ENCODE data around the gene CDC16. TPM values are rescaled to one million over a fixed set of nuclear protein-coding genes. Genes with fewer than 3 reads are reported as not detected.

The CDC16 gene
- total RNA-seq, 1 experiment from 2014 or later = 61.0 TPM

DNA sequence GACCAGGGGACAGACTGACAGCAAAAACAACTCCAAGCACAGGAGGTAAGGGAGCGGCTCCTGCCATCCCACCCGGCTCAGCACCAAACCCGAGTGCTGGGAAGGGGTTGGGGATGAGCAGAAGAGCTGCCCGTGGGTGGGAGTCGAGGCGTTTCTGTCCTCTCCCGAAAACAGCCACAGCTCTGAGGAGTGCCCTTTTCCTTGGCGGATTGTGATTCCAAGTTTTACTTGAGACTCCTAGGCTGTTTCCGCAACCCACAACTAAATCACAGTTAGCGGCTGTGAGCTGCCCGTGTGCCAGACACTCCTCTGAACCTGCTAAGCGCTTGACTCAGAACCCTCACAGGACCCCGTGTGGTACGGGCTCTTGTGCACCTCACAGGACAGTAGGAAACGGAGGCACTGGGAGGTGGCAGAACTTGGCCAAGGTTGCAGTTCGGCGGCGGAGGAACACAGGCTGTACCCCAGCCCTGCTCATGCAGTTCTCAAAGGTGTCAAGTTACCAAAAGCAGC, 34.2 kb upstream of the CDC16 start:
- no peak for TF ChIP-seq SRF (IDR thresholded peaks at IDR 0.05; ENCODE audit: low read depth)
- TF ChIP-seq FOSL1 (IDR thresholded peaks at IDR 0.05; ENCODE audit: low read depth) = no peak
- TF ChIP-seq, protein P1, sequence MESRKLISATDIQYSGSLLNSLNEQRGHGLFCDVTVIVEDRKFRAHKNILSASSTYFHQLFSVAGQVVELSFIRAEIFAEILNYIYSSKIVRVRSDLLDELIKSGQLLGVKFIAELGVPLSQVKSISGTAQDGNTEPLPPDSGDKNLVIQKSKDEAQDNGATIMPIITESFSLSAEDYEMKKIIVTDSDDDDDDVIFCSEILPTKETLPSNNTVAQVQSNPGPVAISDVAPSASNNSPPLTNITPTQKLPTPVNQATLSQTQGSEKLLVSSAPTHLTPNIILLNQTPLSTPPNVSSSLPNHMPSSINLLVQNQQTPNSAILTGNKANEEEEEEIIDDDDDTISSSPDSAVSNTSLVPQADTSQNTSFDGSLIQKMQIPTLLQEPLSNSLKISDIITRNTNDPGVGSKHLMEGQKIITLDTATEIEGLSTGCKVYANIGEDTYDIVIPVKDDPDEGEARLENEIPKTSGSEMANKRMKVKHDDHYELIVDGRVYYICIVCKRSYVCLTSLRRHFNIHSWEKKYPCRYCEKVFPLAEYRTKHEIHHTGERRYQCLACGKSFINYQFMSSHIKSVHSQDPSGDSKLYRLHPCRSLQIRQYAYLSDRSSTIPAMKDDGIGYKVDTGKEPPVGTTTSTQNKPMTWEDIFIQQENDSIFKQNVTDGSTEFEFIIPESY (IDR thresholded peaks at IDR 0.05; ENCODE audit: extremely low read depth, insufficient replicate concordance, low read length) = no peak
- no peak for TF ChIP-seq ELF1 (IDR thresholded peaks at IDR 0.05; ENCODE audit: borderline replicate concordance, low read depth)
- no peak for TF ChIP-seq EZH2phosphoT487 (IDR thresholded peaks at IDR 0.05; ENCODE audit: borderline replicate concordance)
- no peak for TF ChIP-seq YY1 (IDR thresholded peaks at IDR 0.05; ENCODE audit: extremely low read depth, insufficient replicate concordance, low read depth, low read length)
- no peak for TF ChIP-seq ZNF274 (IDR thresholded peaks at IDR 0.05; ENCODE audit: low read depth, low read length)
- no peak for TF ChIP-seq POLR2AphosphoS5 (IDR thresholded peaks at IDR 0.05; ENCODE audit: low read depth, low read length)
- TF ChIP-seq JUND (IDR thresholded peaks at IDR 0.05) = no peak
- no peak for TF ChIP-seq EZH2 (IDR thresholded peaks at IDR 0.05)
- no peak for TF ChIP-seq EGR1 (IDR thresholded peaks at IDR 0.05; ENCODE audit: low read depth)
- no peak for TF ChIP-seq TCF7L2 (IDR thresholded peaks at IDR 0.05; ENCODE audit: borderline replicate concordance, extremely low read depth, insufficient read depth, insufficient read length)
- no peak for TF ChIP-seq SP1 (IDR thresholded peaks at IDR 0.05; ENCODE audit: low read depth)
- no peak for TF ChIP-seq SIN3A (IDR thresholded peaks at IDR 0.05; ENCODE audit: low read depth)
- no peak for TF ChIP-seq CBX3 (IDR thresholded peaks at IDR 0.05; ENCODE audit: low read depth)
- TF ChIP-seq RAD21 (IDR thresholded peaks at IDR 0.05; ENCODE audit: low read depth) = no peak
- TF ChIP-seq, protein P2, sequence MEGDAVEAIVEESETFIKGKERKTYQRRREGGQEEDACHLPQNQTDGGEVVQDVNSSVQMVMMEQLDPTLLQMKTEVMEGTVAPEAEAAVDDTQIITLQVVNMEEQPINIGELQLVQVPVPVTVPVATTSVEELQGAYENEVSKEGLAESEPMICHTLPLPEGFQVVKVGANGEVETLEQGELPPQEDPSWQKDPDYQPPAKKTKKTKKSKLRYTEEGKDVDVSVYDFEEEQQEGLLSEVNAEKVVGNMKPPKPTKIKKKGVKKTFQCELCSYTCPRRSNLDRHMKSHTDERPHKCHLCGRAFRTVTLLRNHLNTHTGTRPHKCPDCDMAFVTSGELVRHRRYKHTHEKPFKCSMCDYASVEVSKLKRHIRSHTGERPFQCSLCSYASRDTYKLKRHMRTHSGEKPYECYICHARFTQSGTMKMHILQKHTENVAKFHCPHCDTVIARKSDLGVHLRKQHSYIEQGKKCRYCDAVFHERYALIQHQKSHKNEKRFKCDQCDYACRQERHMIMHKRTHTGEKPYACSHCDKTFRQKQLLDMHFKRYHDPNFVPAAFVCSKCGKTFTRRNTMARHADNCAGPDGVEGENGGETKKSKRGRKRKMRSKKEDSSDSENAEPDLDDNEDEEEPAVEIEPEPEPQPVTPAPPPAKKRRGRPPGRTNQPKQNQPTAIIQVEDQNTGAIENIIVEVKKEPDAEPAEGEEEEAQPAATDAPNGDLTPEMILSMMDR (IDR thresholded peaks at IDR 0.05 in 2 of 3, conservative IDR thresholded peaks at IDR 0.05 in 1 of 3; ENCODE audit: borderline replicate concordance in 1 of 3, insufficient read depth in 1 of 3, low read depth in 2 of 3, low read length in 2 of 3) = no peak
- TF ChIP-seq, protein P3, sequence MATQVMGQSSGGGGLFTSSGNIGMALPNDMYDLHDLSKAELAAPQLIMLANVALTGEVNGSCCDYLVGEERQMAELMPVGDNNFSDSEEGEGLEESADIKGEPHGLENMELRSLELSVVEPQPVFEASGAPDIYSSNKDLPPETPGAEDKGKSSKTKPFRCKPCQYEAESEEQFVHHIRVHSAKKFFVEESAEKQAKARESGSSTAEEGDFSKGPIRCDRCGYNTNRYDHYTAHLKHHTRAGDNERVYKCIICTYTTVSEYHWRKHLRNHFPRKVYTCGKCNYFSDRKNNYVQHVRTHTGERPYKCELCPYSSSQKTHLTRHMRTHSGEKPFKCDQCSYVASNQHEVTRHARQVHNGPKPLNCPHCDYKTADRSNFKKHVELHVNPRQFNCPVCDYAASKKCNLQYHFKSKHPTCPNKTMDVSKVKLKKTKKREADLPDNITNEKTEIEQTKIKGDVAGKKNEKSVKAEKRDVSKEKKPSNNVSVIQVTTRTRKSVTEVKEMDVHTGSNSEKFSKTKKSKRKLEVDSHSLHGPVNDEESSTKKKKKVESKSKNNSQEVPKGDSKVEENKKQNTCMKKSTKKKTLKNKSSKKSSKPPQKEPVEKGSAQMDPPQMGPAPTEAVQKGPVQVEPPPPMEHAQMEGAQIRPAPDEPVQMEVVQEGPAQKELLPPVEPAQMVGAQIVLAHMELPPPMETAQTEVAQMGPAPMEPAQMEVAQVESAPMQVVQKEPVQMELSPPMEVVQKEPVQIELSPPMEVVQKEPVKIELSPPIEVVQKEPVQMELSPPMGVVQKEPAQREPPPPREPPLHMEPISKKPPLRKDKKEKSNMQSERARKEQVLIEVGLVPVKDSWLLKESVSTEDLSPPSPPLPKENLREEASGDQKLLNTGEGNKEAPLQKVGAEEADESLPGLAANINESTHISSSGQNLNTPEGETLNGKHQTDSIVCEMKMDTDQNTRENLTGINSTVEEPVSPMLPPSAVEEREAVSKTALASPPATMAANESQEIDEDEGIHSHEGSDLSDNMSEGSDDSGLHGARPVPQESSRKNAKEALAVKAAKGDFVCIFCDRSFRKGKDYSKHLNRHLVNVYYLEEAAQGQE (IDR thresholded peaks at IDR 0.05; ENCODE audit: low read depth) = no peak
- no peak for TF ChIP-seq ZFX (IDR thresholded peaks at IDR 0.05)
- TF ChIP-seq POLR2A (IDR thresholded peaks at IDR 0.05; ENCODE audit: borderline replicate concordance, extremely low read depth, insufficient read depth, insufficient read length) = no peak
- BruUV-seq (replicated peaks) = no TSS peak
- no peaks in the 10 kb centered on the region for H3K4me1 ChIP-seq (ENCODE audit: control insufficient read depth in 1 of 2, insufficient read depth in 2 of 2, low read length in 2 of 2)
- H3K27ac ChIP-seq (ENCODE audit: low read depth, low read length) = no peak overlapping the region
- no peak overlapping the region for H3K4me2 ChIP-seq (ENCODE audit: low read length)
- ChIA-PET POLR2A (no interaction called here), CTCF (no interaction called here), RAD21 (ENCODE audit: low non-redundant PET in 1 of 2, low total read pairs in 2 of 2, uncharacterized antibody in 2 of 2, unreplicated experiment in 2 of 2) (no interaction called here)
- intact Hi-C loops (cut with micrococcal nuclease) = no loop called here
- H3K36me3 ChIP-seq (ENCODE audit: control insufficient read depth in 1 of 2, insufficient read depth in 2 of 2, low read length in 2 of 2) = no peaks in the 10 kb centered on the region
- no peaks in the 10 kb centered on the region; a peak in 1 of 4 replicates for H3K9me3 ChIP-seq (ENCODE audit: control insufficient read depth in 1 of 2, insufficient read depth in 1 of 2, low read depth in 1 of 2, low read length in 2 of 2)
- no peak overlapping the region for H2AFZ ChIP-seq (ENCODE audit: low read depth, low read length, poor library complexity, severe bottlenecking)
- H4K20me1 ChIP-seq (ENCODE audit: insufficient read depth) = no peaks in the 10 kb centered on the region
- no peak overlapping the region for H3K4me3 ChIP-seq (replicated peaks in 1 of 2; ENCODE audit: low read depth in 1 of 2, low read length in 2 of 2)
- no peaks in the 10 kb centered on the region for H3K27me3 ChIP-seq (ENCODE audit: insufficient read depth, low read length)
- no peak for ATAC-seq
- no peak overlapping the region for H3K9ac ChIP-seq (ENCODE audit: low read length)
- H3K9me2 ChIP-seq (ENCODE audit: insufficient read depth) = no peaks in the 10 kb centered on the region
- no peaks in the 10 kb centered on the region for H3K79me2 ChIP-seq (ENCODE audit: insufficient read depth, low read length)
- no peak for DNase-seq (ENCODE audit: low read depth, low spot score)
